Measurements from ENCODE around the gene CLIC3.

CLIC3 gene

GRCh38 chr9:136997830-136998234 is 1.5 kb upstream of the CLIC3 start:
- no peak for DNase-seq

- DNase-seq = no peak
Measured at GRCh38 chr9:136997371-136997770, 1.0 kb upstream of the CLIC3 start.

GRCh38 chr9:136995772-136996311 is 526 bp downstream of the CLIC3 start:
- DNase-seq = no peak

GRCh38 chr9:136995362-136995761 is 1.0 kb downstream of the CLIC3 start:
- no peak for DNase-seq

DNA sequence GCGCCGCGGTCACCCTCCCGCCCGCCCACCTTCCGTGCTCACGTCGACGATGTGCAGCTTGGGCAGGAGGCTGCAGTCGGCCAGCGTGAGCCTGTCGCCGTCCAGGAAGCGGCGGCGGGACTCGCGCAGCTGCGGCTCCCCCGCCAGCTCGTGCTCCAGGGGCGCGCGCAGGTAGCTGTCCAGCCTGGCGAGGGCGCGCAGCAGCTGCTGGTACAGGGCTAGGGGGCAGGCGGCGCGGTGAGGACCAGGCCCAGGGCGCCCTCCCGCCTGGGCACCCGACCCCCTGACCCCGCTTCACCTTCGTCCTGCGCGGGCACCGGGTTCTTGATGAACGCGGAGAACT is 1.5 kb downstream of the CLIC3 start:
- DNase-seq = no peak

GRCh38 chr9:136994180-136994887 is 2.0 kb downstream of the CLIC3 start:
- DNase-seq = no peak

DNA sequence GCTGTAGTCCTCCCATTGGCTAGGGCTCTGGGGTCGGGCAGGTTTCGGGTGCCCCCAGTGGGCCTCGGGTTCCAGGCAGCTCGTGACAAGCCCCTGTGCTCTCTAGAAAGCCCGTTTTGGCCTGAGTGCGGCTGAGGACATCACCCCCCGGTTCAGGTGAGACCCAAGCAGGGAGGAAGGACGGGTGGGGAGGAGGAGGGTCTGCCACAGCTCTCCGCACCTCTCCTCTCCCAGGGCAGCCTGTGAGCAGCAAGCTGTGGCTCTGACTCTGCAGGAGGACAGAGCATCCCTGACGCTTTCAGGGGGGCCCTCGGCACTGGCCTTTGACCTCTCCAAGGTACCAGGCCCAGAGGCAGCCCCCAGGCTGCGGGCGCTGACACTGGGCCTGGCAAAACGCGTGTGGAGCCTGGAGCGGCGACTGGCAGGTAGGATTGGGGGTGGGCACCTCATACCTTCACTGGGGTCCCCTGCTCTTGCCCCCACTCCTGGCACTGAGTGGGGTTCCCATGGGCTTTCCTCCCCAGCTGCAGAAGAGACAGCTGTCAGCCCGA is 3.5 kb downstream of the CLIC3 start:
- no peak for DNase-seq

- peak; percentile 96 for DNase-seq
Measured at GRCh38 chr9:136991993-136992818, 4.2 kb downstream of the CLIC3 start, which contains the start of gene PAXX. PAXX (plus strand) TSS chr9:136992422; CDS start chr9:136992444, 22 bp downstream.

DNA sequence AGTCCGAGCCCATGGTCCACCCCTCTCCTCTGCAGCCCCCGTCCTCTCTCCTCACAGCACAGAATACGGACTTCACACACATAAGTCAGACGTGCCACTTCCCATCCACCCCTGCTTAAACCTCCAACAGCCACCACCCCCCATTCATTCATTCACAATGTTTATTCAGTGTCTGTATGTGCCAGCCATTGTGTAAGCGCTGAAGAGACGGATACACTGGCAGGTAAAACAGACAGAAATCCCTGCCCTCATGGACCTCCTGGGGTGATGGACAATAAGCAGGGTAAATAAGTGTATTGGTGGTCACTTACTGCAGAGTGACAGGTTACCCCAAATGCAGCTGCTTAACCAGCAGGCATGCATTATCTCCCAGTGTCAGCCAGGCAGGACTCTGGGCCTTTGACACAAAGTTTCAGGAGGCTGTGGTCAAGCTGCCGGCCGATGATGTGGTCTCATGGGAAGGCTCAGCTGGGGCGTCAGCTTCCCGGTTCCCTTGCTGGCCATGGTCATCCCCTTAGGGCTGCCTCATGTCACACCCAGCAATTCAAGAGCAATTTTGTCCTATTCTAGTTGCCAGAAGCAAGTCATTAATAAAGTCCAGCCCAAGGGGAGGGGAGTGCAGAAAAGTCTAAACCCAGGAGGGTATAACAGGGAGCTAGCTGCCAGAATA is 6.0 kb downstream of the CLIC3 start:
- DNase-seq = no peak

GRCh38 chr9:136988872-136989271 is 7.5 kb downstream of the CLIC3 start:
- DNase-seq = no peak

GRCh38 chr9:136985853-136986252 is 10.5 kb downstream of the CLIC3 start:
- DNase-seq = no peak

- DNase-seq = no peak
Measured at GRCh38 chr9:136985027-136985602, 11.3 kb downstream of the CLIC3 start.

DNA sequence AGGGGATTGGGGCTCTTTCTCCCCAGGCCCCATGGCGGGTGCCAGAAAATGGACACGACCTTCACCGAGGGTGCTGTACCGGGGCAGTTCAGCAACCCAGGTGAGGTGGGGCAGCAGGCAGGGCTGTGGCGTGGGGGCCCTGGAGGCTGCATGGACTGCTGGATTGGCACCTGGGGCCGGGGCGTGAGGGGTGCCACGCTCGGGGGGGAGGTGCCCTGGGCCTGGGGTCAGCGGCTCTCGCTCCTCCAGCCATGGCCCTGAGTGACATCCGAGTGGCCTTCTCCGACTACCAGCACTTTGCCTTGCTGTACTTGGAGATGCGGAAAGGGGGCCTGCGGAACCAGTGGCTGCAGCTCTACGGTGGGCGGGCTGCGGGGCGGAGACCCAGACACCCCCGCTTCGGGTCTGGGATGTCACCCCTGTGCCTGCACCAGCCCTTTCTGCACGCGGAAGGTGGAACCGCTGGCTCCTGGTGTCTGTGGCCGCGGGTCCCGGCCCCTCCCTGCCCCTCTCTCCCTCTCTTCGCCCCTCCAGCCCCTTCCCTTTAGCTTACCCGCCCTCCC is 11.8 kb downstream of the CLIC3 start:
- no peak for DNase-seq

DNA sequence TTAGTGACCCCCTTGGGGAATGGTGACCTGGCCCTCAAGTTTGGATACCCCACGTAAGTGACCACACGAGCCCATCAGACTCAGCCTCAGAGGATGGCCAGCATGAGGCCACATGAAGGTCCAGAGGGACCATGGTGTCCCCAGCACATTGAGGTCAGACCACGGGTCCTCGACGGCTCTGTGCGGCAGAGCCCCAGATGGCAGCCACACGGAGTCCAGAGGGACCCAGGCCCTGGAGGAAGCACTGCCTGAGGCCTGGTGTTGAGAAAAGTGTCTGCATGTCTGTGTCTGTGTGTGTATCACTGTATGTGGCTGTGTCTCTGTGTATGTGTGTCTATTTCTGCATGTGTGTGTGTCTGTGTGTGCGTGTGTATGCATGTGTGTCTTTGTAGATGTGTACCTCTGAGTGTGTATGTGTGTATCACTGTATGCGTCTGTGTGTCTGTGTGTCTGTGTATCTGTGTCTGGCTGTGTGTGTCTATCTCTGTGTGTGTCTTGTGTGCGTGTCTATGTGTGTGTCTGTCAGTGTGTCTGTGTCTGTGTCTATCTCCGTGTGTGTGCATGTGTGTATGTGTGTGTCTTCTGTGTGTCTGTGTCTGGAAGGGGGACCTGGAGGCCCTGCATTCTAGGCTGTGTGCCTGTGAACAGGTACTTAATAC is 12.6 kb downstream of the CLIC3 start:
- DNase-seq = no peak

DNA sequence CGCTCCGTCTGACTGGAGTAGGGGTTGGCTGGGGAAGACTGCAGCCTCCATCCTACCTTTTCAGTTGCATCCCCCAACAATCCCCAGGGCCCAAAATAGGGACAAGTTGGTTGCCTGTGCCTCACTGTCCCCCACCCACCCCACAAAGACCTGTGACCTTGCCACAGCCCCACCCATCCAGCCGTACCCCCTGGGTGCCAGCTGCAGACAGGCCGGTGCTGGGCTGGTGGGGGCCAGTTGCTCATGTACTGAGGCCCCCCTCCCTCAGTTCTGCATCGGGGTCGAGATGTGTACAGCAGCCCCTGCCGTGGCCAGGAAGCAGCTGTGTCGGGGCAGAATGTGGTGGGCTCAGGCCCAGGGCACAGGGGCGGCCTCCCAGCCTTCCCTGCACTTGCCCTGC is 13.2 kb downstream of the CLIC3 start:
- DNase-seq = no peak

DNA sequence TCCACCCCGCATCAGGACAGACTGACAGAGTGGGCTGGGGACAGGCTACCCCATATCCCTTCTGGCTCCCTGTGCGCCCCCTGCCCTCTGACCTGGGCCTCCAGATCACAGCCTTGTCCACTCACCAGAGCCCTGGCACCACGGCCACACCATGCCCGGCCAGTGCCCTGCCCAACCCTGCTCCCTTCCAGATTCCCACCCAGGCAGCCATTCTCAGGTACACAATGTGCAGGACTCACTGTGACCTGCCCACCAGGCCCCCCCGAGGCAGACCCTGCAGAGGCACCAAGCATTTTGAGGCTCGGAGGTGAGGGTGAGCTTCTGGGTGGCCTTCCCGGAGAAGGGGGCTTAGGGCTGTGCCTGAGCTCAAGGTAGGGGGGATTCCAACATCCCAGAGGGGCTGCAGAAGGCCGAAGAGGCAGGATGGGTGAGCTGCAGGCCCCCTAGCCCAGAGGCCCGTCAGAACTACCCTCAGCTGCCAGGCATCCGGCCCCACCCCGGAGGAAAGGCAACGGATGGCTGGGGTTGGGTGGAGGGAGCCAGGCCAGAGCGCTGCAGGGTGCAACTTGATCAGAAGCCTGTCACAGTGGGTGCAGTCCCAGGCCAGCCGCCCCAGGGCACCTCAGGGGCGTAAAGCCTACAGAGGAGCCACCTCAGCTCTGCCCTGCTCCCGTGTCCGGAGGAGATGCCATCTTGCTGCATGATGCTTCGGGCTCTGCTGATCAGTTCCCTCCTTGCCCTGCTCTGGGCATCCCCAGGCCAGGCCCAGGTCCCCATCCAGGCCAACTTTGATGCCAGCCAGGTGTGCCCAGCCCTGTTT is 13.9 kb downstream of the CLIC3 start, which contains the start of gene LCNL1:
TSS of gene LCNL1 (plus strand) at position 762 of the 820 bp plus-strand sequence. CDS start 594 bp downstream, outside the sequence.
- no peak for DNase-seq

DNA sequence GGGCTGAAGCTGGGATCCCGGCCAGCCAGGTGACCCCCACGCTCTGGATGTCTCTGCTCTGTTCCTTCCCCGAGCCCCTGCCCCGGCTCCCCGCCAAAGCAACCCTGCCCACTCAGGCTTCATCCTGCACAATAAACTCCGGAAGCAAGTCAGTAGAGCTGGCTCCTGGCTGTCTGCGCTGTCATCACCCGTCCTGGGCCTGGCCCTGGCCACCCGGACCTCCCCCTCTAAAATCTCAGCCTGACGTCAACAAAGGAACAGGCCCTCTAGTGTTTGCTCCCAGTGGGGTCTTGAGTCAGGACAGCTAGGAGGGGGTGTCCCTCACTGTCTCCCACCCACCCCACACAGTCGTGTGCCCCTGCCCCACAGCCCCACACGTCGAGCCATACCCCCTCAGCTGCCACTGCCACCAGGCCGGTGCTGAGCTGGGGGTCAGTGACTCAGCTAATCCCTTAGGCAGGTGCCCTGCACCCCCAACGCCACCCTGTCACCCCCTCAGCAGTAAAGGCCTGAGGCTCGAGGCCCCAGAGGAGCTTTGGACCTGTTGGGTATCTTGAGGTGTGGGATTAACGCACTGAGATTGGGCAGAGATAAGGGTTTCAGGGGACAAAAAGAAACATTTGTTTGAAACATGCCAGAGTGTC is 14.7 kb downstream of the CLIC3 start:
- DNase-seq = no peak

DNA sequence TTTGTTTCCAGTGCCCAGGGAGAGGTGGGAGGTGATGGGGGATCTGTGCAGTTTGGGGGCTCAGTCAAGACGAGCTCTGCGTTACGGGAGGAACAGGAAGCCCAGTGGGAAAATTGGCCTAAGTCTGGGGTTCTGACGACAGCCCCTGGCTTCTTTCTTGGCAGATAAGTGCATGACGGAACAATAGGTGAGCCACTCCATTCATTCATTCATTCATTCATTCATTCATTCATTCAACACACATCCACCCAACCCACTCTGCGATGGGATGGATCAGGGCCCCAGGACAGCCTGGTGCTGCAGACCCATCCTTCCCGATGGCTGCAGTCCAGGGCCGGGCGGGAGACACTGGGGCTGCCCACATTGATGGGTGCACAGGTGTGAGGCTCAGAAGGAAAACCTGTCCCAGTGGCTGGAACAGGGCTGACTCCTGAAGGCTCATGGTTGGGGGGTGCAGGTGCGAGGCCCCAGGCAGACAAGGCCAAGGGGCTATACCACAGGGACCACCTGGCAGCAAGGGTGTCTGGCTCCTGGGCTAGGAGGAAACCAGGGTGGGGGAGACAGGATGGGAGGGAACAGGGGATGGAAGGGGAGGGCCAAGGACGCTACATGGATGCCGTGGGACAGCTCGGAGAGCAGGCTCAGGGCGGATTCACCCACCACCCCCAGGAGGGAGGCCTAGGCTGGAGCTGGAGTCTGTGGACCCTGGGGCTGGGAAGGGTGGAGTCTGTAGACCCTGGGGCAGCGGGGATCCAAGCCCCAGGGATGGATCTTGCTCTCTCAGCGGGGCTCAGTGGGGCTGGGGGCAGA is 15.5 kb downstream of the CLIC3 start:
- no peak for DNase-seq

Data from stimulated activated CD4-positive, alpha-beta T cell treated with anti-CD3 and anti-CD28 coated beads, Interleukin-4, amount 100 ng/mL, for 1 hour (primary cell).